Cardiac fibroblast (primary cell): ENCODE measurements around the gene ACAP1.

Source experiments
- DNase-seq, 2 donors: peaks; one replicate each; pipeline versions ENCODE4 v3.0.0 to v3.0.0-alpha.2; 2010; ENCODE audit warnings: low read depth in 2 of 2
- H3K4me3 ChIP-seq, 2 donors: replicated peaks in 1 of 2; 1 replicate in 1 of 2; 2 replicates in 1 of 2; pipeline ENCODE4 v1.5.1; 2011; ENCODE audit warnings: low read depth in 2 of 2, low read length in 2 of 2, mild to moderate bottlenecking in 2 of 2, moderate library complexity in 1 of 2
- CTCF ChIP-seq: IDR thresholded peaks from one replicate; pipeline ENCODE4 v1.5.1; 2011; ENCODE audit warnings: low read depth, mild to moderate bottlenecking, low read length, inconsistent platforms

The ACAP1 gene

GRCh38 chr17:7380855-7381683 is 44.7 kb downstream of the ACAP1 start, which contains the start of gene TNK1:
TNK1 (plus strand) TSS chr17:7381089; CDS start chr17:7382927, 1,838 bp downstream.
- TF ChIP-seq CTCF: no peak
- no peak for DNase-seq
- peak within 1 kb of the TSS; percentile 25 to 30 for H3K4me3 ChIP-seq

- DNase-seq: no peak
- no peak for TF ChIP-seq CTCF
- H3K4me3 ChIP-seq: no peak overlapping the region
Measured at GRCh38 chr17:7382901-7383300, 46.6 kb downstream of the ACAP1 start.

- no peak for DNase-seq
- no peak overlapping the region for H3K4me3 ChIP-seq
- no peak for TF ChIP-seq CTCF
Measured at GRCh38 chr17:7383371-7383741, 47.0 kb downstream of the ACAP1 start.

GRCh38 chr17:7383742-7384488 is 47.6 kb downstream of the ACAP1 start:
- DNase-seq: peak in 1 of 2 donors; percentile 34
- H3K4me3 ChIP-seq: peak overlapping the region; percentile 36 to 41
- TF ChIP-seq CTCF: no peak

GRCh38 chr17:7384489-7385081 is 48.3 kb downstream of the ACAP1 start:
- H3K4me3 ChIP-seq: peak overlapping the region; percentile 36 to 41
- no peak for TF ChIP-seq CTCF
- DNase-seq: no peak

GRCh38 chr17:7388856-7389255 is 52.5 kb downstream of the ACAP1 start:
- no peak for TF ChIP-seq CTCF
- no peak for DNase-seq
- H3K4me3 ChIP-seq: no peak overlapping the region
